Stimulated activated CD4-positive, alpha-beta T cell treated with anti-CD3 and anti-CD28 coated beads, Interleukin-4, amount 100 ng/mL, for 24 hours (primary cell): ENCODE measurements around the gene EMC7.

Experiments
- DNase-seq: peaks from one replicate; pipeline ENCODE4 v3.0.0-alpha.2; 2020

EMC7 gene

DNA sequence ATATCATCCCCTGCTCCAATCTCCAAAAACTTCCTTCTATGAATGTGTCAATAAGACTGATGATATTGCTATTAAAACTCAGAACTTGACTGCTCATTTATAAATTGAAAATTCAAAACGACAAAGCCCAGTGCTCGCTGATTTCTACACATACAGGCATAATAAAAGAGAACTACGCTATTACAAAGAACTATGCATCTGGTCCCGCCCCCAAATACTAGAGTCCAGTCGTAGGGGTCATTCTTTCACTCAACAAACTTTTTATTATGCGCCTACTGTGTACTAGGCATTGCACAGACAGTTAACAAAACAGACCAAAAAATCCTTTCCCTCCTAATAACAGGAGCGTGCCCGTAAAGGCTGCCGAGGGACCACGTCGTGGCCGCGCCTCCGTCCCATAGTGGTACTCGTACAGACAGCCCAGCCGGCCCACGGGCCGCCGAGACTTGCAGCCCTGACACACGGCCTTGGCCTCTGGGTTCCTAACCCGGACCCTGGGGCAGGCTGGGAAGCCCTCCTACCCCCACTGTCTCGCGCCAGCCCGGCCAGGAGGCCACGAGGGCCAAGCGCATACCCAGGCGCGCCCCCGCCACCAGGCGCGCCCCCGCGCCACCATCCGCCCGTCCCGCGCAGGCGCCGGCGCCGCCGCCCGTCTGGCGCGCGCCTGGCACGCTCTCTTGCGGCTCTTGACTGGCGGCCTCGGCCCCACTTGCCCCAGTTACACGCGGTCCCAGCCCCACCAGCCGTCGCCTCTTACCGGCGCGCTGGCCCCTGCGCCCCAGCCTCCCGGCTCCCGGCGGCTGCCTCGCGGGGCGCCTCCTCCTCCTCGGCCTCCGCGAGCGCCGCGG, 63.4 kb downstream of the EMC7 start:
- peak; percentile 74 for DNase-seq
